GM19043 (cell line): ENCODE data around the gene ZWILCH.
"Not testable (repeated sequence)": the region's sequence is repeated elsewhere in the genome, so short reads cannot be mapped to it uniquely, and the experiment has no call there.

Experiments used
- ATAC-seq: cut with Tn5 transposase; IDR thresholded peaks from one replicate; pipeline ENCODE4 v1.9.1; 2021; ENCODE audit warnings: low read depth; ENCODE audit not compliant: unreplicated experiment

Gene ZWILCH

DNA sequence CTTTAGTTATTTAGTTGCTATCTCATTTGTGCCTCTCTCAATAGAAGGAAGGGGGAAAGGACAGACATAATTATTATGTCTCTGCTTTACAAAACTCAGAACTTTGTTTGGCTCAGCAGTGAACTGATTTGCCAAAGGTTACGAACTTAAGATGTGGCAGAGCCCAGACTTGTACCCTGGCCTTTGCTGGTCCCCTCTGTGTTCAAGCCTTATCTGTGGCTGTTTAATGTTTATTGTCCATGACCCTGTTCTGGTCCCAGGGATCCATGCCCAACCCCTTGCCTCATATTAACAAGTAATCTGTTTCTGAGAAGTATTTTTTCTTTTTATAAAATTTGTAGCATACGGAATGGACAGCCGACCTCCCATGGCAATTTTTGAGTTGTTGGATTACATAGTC, 18.2 kb upstream of the ZWILCH start:
- ATAC-seq, result no peak

DNA sequence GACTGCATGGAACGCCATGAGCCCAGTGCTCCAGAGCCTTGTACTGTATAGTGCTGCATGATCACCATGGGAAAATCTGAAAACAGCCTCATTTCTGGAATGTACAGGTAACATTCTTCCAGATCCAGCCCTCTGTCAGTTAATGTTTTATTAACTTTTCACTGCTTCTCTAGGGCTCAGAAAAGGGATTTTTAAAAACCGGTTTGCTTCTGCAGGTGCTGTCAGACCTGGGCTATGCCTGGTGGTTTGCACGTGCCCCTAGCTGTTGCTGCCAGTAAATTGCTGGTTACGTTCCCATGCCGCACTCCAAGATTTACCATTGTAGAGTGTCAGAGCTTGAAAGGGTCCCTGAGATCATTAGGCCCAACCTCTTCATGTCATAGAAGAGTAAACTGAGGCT, 16.6 kb upstream of the ZWILCH start:
- ATAC-seq, result no peak

DNA sequence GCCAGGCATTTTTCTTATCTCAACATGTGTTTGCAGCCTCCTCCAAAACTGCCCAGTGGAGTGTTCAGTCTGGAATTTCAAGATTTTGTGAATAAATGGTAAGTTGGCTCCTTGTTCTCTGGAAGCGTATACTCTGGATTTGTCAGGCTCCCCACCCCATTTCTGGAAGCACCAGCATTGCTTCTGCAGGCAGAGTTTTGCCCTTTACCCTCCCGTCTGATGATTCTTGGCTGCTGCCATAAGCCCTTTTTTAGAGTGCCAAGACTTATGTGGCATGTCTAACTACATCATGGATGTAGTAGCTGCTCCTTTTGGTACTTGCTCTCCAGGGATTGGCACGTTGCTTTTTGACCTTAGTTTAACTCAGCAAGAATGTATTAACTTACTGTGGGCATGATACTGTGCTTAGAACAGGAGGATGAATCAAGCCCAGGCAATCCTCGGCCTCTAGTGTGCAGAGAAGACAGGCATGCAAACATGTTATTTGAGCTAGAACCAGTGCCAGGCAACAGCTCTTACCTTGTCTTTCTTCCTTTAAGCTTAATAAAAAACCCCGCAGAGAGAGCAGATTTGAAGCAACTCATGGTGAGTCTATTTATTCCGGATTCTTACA, 15.8 kb upstream of the ZWILCH start:
- no peak for ATAC-seq

DNA sequence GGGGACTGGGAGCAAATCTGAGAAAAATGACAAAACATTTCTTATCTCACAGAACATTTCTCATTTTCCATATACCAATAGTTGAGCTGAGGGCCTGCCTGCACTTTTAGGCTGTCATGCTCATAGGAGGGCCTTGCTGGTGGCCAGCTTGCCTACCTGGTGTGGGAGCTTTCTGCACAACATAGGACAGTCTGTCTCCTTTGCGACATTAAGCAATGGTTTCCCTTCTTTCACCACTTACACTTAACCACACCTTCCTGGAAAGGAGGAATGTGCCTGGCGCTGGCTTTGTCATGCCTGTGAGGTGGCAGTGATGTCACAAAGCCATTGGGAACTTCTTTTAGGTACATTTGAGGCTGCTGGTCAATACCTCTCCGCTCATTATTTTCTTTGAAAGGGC, 13.3 kb upstream of the ZWILCH start:
- ATAC-seq, result no peak

DNA sequence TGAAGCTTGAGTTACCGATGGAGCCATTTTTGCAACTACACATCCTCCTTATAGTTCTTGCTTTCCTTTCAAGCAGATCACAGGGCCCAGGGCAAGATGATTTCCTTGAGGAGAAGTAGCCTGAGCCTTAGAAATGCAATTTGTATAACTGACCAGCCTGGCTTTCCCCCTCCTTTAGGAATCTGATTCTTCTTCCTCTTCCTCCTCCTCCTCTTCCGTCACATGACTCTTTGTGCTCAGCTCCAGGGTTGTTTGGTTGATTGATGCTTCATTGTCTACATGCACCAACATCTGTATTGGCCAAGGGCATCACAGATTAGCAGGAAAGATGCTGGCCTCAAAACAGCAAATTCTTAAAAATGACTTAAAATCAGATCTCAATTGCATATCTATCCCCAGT, 10.9 kb upstream of the ZWILCH start:
- no peak for ATAC-seq

DNA sequence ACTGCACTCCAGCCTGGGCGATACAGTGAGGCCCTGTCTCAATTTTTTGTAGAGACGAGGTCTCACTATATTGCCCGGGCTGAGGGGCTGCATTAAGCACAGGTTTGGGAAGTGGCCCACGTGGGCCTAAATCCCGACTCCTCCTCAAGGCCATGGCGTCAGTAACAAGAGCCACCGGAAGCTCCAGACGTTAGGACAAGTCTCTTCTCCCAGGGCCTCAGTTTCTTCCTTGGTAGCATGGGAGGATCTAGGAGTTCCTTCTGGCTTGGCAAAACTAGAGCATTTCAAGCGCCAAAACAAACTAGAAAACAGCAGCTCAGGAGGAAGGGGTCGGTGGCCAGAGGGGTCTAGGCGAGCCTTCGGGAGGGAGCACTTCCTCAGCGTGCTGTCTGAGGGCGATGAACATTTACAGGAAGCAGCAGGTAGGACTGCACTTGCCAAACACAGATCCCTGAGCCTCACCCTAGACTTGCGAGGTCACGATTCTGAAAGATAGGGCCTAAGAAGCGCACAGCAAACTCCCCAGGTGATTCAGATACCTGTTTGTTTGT, 8.1 kb upstream of the ZWILCH start:
- ATAC-seq, result no peak

DNA sequence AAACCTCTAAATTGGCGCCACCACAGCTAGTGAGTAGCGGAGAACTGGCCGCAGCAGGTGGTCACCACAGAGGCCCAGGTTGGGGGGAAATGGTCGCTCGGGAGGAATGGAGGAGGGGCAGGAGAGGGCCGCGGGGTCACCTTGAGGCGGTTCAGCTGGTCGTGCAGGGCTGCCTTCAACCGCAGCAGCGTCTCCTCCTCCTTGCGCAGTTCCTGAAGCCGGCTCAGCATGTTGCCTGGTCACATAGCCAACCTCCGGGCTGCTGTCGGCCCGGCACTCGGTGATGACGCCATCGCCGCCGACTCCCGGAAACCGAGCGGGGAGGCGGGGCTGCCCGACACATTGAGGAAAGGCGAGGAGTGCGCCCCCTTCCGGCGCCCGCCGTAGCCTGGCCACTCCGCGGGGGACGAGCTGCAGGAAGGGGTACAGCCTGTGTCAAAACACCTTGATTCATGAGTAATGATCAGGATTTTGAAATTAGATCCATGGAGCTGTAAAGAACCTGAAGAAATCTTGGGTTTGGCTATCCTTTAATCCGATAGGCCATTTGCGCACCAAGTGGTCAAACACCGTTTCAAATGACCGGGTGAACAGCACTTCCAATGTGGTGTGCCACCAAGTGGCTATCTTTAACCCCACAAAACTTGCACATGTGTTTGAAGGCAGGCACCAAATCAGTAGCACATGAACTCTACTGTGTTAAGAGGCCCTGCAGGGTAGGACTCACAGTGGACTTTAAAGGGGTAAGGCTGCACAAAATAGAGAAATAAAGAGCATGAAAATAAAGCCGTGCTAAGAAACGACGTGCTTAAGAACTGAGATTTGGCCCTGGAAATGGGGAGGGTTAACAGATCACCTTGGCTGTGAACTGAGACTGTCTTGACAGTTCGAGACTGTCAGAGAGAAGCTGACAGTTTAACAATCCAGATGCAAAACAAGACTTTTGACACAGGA, 7.3 kb upstream of the ZWILCH start, which contains the start of gene SNAPC5:
Gene SNAPC5, minus strand, starts transcription at position 261 of the 954 bp plus-strand sequence. Its CDS starts 31 bp downstream, at position 230.
- ATAC-seq, result peak; percentile 68

DNA sequence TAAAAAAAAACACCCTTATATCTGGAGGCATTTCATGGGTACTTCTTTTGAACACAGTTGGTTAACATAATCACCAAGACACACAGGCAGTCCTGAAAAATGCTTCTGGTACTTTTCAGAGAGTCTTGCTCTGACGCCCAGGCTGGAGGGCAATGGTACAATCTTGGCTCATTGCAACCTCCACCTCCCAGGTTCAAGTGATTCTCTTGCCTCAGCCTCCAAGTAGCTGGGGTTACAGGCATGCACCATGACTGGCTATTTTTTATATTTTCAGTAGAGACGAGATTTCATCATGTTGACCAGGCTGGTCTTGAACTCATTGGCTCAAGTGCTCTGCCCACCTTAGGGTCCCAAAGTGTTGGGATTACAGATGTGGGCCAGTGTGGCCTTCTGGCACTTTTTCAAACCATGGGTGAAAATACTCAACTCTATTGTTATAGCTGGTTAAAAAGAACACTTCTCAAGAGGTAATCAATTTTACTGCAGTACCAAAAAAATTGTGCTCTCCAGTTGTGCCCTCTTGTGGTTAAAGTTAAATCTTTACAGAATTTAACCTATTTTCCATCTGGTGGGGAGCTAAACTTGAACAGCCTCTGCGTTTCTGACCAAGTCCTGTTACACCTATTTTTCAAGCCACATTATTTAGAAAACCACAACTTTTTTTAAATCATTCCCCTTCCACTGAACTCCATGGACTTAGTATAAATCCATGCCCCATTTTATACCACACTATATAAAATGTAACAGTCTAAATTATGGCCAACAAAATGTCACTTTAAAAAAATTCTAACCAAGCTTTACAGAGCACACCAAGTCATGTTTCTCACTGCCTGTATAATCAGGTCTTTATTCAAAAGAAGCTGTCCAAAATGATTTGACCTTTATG, 6.4 kb upstream of the ZWILCH start:
- ATAC-seq, result no peak

DNA sequence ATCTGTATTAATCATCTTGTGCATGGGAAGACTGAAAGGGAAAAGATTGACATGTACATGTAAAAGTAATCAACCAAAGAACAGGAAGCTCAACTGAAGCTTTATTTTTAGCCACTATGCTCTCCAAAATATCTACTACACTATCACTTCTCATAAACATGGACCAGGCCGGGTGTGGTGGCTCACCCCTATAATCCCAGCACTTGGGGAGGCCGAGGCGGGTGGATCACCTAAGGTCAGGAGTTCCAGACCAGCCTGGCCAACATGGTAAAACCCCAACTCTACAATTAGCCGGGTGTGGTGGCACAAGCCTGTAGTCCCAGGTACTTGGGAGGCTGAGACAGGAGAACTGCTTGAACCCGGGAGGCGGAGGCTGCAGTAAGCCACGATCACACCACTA, 4.8 kb upstream of the ZWILCH start:
- not testable (repeated sequence) for ATAC-seq

DNA sequence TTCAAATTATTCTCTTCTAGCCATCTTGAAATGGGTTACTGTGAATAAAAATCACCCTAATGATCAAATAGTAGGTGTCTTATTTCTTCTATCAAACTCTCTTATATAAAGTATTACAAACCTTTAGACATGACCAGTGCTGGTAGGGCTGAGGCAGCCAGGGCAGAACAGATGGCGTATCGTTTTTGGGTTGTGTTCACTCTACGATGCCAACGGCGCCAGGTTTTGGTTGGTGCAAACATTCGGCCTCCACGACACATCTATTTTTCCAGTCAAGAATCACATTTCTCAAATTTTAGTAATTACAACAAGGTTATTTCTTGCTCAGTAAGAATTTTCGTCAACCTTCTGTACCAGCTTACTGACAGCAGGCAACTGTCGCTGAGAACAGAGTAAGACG, 2.6 kb upstream of the ZWILCH start:
- no peak for ATAC-seq

DNA sequence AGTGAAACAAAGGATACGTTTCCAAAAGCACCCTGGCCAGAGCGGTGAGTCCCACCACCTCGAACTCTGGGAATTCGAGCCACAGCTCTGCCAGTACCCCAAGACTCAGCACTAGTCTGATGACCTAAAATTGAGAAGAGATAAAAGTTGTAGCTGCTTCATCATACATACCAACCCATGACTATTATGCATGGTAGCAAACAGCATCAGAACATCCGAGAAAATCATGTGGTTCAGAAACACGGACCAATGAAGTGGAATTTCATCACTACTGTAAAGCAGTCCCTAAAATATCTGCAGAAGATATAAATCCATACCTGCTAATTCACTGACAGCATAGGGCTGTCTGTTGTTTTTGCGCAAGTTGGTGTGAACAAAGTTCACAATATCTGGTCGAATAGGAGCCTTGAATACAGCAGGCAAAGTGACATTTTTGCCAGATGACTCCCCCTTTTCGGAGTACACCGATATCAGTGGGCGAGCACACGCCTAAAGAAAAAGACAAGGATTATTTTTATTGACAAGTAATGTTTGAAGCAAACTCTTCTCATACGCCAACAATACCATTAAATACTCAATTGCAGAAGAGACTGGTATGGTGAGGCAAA, 2.0 kb upstream of the ZWILCH start:
- ATAC-seq, result not testable (repeated sequence)

DNA sequence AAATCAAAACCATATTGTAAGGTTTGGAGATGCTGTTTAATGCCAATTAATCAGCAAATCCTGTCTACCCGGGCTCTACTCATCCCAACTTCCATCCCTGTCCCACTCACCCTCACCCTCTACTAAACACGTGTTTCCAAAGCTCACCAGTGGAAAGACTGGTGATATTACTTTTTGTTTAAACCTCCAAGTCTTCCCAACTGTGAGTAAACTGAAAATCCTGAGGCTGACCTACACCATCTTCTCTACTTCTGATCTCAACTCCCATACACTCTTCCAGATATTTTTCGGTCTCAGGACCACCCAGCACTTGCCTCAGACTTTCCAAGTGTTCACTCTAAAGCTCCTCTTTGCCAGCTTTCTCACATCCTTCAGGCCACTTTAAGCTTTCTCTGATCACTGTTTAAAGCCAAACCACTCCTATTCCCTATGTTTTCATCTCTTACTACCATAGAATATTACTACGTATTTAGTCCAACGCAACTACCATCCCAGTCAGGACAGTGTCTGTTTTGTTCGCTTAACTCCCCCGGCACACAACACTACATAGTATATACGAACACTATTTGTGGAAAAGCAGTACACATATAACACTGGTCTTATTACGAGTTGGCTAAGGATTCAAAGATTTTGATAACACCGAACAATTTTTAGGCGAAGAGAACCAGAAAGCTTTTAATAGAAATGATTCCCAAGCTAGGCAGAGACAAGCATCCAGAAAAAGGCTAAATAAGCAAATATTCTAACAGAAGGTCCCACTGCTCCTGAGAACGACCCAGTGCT, 1.2 kb upstream of the ZWILCH start:
- ATAC-seq, result no peak

DNA sequence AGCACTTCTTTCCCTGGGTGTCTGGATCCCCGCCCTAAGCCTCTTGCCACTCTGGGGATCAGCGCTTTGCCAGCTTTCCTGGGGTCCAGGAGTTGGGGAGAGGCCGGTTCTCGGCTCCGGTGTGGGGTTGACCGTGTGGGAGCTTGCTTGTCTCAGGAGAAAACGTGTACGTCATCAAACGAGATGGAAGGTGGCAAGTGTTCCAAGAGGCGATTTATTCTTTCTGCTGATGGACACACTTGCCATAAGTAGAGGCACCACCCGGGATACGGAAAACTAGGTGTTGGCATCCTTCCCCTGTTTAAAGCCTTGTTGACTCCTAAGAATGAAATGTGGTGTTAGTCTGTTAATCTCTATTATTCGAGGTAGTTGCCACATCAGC, 295 bp downstream of the ZWILCH start:
- ATAC-seq, result no peak

DNA sequence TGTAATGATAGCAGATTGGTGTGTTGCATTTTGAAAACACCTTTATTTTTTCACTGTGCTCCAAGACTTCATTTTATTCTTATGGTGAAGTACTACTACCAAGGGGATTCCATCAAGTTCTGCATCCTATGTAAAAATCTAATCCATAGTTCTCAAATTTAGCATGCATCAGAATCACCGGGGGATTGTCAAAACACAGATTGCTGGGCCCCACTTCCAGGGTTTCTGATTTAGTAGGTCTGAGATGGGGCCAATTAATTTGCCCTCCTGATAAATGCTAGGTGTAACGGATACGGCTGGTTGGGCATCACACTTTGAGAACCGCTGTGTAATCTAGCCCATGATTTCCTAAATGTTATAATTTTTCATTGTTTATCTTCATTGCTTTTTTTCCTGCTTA, 692 bp downstream of the ZWILCH start:
- ATAC-seq, result no peak

DNA sequence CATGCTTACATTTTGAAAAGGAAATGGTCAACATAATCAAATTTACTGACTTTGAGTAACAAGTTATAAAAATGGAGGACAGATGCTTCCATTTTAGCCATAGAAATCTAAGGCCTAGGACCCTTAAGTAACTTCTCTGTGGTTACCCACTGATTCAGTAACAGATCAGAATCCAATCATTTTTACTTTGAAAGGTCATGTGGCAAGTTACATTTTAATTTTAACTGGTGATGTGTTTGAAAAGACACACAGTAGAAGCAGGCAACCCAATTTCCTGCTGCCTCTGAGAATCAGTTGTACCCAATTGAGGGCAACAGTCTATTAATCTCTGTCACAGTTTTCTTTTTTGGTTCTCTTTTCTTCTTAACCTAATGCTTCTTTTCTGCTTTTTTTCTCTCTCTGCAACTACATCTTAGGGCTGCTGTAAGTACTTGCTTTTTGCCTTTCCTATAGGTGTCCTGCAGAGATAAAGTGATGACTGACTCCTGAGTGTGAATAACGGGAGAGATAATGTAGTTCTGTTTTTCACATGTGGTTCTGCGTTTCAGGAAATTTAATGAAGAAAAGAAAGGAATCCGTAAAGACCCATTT, 3.3 kb downstream of the ZWILCH start:
- ATAC-seq, result no peak

DNA sequence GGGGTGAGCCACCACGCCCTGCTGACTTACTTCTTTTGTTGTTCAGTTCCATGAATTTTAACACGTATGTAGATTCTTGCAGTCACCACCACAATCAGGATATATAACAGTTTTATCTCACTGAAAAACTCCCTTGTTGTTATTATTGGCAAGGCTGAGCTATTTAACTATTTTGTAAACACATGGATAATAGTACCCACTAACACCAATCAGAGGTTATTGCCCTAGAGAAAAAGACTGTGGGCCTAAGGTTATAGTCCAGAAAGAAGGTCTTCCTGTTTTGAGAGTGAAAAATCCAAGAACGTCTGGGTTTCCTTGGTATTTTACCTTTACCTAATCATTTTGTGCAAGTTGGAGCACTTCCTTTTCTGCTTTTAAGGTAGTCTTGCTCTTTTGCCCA, 9.5 kb downstream of the ZWILCH start:
- ATAC-seq, result no peak

DNA sequence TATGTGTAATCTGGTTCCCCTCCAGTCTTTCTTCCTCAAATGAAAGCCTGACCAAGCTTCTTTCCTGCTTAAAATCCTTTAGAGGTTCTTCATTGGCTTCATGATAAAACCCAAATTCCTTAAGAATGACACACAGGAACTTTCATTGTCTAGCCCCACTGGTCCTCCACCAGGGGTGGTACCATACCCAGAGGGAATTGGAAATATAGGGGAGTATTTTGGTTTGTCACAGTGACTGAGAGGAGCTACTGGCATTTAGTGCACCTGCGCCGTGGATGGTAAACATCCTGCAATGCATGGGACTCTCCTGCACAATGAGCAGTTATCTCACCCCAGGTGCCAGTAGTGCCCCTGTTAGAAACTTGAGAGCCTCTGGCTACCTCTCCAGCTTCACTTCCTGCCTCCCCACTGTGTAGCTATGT, 10.8 kb downstream of the ZWILCH start:
- no peak for ATAC-seq

DNA sequence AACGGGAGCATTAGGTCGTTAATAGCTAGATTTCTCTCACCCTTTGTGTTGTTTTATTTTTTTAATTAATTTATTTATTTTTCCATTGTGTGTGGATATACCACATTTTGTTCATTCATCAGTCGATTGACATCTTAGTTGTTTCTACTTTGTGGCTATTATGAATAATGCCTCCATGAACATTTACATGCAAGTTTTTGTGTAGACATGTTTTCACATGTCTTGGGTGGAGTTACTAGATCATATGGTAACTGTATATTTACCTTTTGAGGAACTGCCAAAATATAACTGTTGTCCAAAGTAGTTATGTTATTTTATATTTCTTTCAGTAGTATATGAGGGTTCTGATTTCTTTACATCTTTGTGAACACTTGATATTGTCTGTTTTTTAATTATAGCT, 18.8 kb downstream of the ZWILCH start:
- no peak for ATAC-seq

DNA sequence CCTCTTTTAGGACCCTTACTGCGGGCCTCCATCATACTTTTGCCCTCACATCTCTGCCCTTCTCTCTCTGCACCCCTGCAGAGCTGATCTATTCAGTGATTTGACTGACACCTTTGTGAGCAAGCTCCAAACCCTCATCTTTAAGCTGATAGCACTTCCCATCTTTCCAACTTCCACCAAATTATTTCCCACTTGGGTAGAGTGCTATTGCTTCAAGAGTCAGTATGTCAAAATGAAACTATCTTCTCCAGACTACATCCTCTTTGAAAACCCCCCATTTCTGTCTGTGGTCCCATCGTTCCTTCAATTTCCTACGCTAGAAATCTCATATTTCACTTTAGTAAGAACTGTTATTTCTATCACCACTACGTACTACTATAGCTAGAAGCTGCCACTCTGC, 19.7 kb downstream of the ZWILCH start:
- ATAC-seq, result no peak
